ENCODE data around the gene C1R.

Gene C1R

DNA sequence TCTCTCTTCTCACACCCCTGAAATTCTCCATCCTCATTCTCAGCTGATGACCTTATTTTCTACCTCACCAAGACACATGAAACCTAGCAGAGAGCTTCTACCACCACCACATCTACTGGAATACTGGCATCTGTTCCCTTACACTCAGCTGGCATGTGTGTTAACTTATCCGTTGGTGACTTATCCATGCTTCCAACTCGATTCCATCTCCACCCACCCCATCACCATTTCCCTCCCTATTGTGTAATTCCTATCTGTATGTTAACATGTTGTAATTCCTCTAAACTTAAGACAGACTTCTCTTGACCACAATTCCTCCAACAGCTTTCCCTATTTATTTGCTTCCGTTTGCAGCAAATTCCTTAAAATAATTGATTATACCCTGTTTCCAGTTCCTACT lies 16.3 kb downstream of the C1R start:
- Histone ChIP-seq H3K9me2 (replicated peaks; ENCODE audit: control insufficient read depth, low read length) (no peaks in the 10 kb centered on the region), H3K27ac (ENCODE audit: low read depth, low read length) (no peak overlapping the region), H3K4me1 (ENCODE audit: control insufficient read depth, low read length) (no peaks in the 10 kb centered on the region), H3K4me2 (ENCODE audit: low read length) (no peak overlapping the region), H3F3A (ENCODE audit: control insufficient read depth, insufficient read depth) (no peaks in the 10 kb centered on the region), H3K79me2 (ENCODE audit: control insufficient read depth, low read length) (no peaks in the 10 kb centered on the region), H3K36me3 (ENCODE audit: control insufficient read depth, low read length) (no peaks in the 10 kb centered on the region), H3K27me3 (ENCODE audit: control insufficient read depth, low read length) (peaks cover 18% of the 10 kb centered on the region; the same call in 1 of the 2 replicates), H3K4me3 (ENCODE audit: low read length) (no peak overlapping the region), H4K20me1 (ENCODE audit: control insufficient read depth, insufficient read depth, low read depth, low read length) (no peaks in the 10 kb centered on the region), H3K9me3 (ENCODE audit: control insufficient read depth, insufficient read depth, low read length) (no peaks in the 10 kb centered on the region)
- no peak for TF ChIP-seq EZH2phosphoT487 (IDR thresholded peaks at IDR 0.05; ENCODE audit: borderline replicate concordance, low read length)
- TF ChIP-seq, protein P1, sequence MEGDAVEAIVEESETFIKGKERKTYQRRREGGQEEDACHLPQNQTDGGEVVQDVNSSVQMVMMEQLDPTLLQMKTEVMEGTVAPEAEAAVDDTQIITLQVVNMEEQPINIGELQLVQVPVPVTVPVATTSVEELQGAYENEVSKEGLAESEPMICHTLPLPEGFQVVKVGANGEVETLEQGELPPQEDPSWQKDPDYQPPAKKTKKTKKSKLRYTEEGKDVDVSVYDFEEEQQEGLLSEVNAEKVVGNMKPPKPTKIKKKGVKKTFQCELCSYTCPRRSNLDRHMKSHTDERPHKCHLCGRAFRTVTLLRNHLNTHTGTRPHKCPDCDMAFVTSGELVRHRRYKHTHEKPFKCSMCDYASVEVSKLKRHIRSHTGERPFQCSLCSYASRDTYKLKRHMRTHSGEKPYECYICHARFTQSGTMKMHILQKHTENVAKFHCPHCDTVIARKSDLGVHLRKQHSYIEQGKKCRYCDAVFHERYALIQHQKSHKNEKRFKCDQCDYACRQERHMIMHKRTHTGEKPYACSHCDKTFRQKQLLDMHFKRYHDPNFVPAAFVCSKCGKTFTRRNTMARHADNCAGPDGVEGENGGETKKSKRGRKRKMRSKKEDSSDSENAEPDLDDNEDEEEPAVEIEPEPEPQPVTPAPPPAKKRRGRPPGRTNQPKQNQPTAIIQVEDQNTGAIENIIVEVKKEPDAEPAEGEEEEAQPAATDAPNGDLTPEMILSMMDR (IDR thresholded peaks at IDR 0.05; ENCODE audit: low read depth, low read length, poor library complexity, severe bottlenecking), result no peak

DNA sequence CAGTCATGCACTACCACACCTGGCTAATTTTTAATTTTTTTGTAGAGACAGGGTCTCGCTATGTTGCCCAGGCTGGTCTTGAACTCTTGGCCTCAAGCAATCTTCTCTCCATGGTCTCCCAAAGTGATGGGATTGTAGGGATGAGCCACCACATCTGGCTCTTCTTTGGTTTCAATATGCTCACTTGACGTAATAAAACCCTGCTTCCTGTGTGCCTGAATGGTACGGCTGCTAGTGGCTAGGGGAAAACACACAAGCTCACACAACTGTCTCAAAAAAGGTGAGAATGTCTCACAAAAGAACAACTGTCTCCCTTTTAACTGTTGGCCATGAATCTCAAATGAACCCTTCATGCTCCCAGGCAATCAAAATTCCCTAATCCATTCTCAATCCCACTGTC lies 16.7 kb downstream of the C1R start:
- TF ChIP-seq, protein P1 (IDR thresholded peaks at IDR 0.05; ENCODE audit: low read depth, low read length, poor library complexity, severe bottlenecking), result no peak
- no peak for TF ChIP-seq EZH2phosphoT487 (IDR thresholded peaks at IDR 0.05; ENCODE audit: borderline replicate concordance, low read length)
- Histone ChIP-seq H3F3A (ENCODE audit: control insufficient read depth, insufficient read depth) (no peaks in the 10 kb centered on the region), H3K79me2 (ENCODE audit: control insufficient read depth, low read length) (no peaks in the 10 kb centered on the region), H3K4me1 (ENCODE audit: control insufficient read depth, low read length) (no peaks in the 10 kb centered on the region), H3K36me3 (ENCODE audit: control insufficient read depth, low read length) (no peaks in the 10 kb centered on the region), H3K4me2 (ENCODE audit: low read length) (no peak overlapping the region), H3K9me2 (replicated peaks; ENCODE audit: control insufficient read depth, low read length) (no peaks in the 10 kb centered on the region), H3K27ac (ENCODE audit: low read depth, low read length) (no peak overlapping the region), H3K9me3 (ENCODE audit: control insufficient read depth, insufficient read depth, low read length) (no peaks in the 10 kb centered on the region), H4K20me1 (ENCODE audit: control insufficient read depth, insufficient read depth, low read depth, low read length) (no peaks in the 10 kb centered on the region), H3K4me3 (ENCODE audit: low read length) (no peak overlapping the region), H3K27me3 (ENCODE audit: control insufficient read depth, low read length) (peaks cover 18% of the 10 kb centered on the region; the same call in 1 of the 2 replicates)

DNA sequence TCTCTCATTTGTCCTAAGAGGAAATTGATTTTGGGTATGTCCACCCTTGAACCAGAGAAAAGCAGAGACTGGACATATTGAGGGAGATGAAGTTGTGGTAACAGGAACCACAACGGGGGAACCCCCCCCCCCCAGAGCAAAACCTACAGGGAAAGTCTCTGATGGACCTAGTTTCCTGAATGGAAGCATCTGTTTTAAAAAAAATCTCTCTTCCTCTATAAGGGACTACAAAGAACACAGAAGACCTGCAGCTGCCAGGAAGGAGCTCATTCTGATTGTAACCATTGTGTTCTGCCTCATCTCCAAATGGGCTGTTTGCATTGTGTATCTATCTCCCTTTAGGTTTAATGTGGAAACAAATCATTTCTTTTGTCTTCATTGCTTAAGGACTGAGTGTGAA lies 18.3 kb downstream of the C1R start:
- no peaks in the 10 kb centered on the region for H3K9me2 ChIP-seq (replicated peaks; ENCODE audit: control insufficient read depth, low read length)
- no peaks in the 10 kb centered on the region for H3K36me3 ChIP-seq (ENCODE audit: control insufficient read depth, low read length)
- no peaks in the 10 kb centered on the region for H3K79me2 ChIP-seq (ENCODE audit: control insufficient read depth, low read length)
- H3K9me3 ChIP-seq (ENCODE audit: control insufficient read depth, insufficient read depth, low read length), result no peaks in the 10 kb centered on the region
- H3F3A ChIP-seq (ENCODE audit: control insufficient read depth, insufficient read depth), result no peaks in the 10 kb centered on the region
- no peak overlapping the region for H3K27ac ChIP-seq (ENCODE audit: low read depth, low read length)
- H3K4me2 ChIP-seq (ENCODE audit: low read length), result no peak overlapping the region
- H4K20me1 ChIP-seq (ENCODE audit: control insufficient read depth, insufficient read depth, low read depth, low read length), result no peaks in the 10 kb centered on the region
- no peak overlapping the region for H3K4me3 ChIP-seq (ENCODE audit: low read length)
- peaks cover 24% of the 10 kb centered on the region; the same call in 1 of the 2 replicates for H3K27me3 ChIP-seq (ENCODE audit: control insufficient read depth, low read length)
- TF ChIP-seq, protein P1 (IDR thresholded peaks at IDR 0.05; ENCODE audit: low read depth, low read length, poor library complexity, severe bottlenecking), result no peak
- TF ChIP-seq EZH2phosphoT487 (IDR thresholded peaks at IDR 0.05; ENCODE audit: borderline replicate concordance, low read length), result no peak
- no peaks in the 10 kb centered on the region for H3K4me1 ChIP-seq (ENCODE audit: control insufficient read depth, low read length)

Measured in DOHH2 (cell line).